Panc1 (cell line): ENCODE results near the gene PPARG. TPM values are rescaled to one million over a fixed set of nuclear protein-coding genes. Genes with fewer than 3 reads are reported as not detected.

ENCODE experiments used
- ATAC-seq: fragments of 200-7000 bp; cut with Tn5 transposase; 2 replicates; pipeline ENCODE4 v1.9.1; 2020; ENCODE audit warnings: mild to moderate bottlenecking, moderate library complexity
- BruUV-seq: library from RNA; stranded (reverse); fragments of 400-500 nt; replicated peaks from 2 replicates; lab custom pipeline; 2021; lab: Mats Ljungman, UMichigan
- CTCF ChIA-PET: fragments of 300-600 bp; sonication (Branson Sonifier 250); formaldehyde crosslinking; loops from one replicate; lab custom pipeline; 2022; ENCODE audit warnings: antibody characterized with exemption; lab: Charles Lee
- POLR2A ChIA-PET: fragments of 300-600 bp; sonication (Branson Sonifier 250); formaldehyde crosslinking; loops from one replicate; lab custom pipeline; 2022; ENCODE audit warnings: antibody characterized with exemption; lab: Charles Lee
- DNase-seq: peaks from one replicate; pipeline ENCODE4 v3.0.0-alpha.2; 2010; ENCODE audit warnings: low read depth, low spot score
- H3K27ac ChIP-seq: 2 replicates; pipeline ENCODE4 v1.5.1; 2011; ENCODE audit warnings: mild to moderate bottlenecking, low read length, inconsistent platforms
- H3K27me3 ChIP-seq: fragments of 200-500 bp; sonication (Bioruptor generic); 2 replicates; pipeline ENCODE4 v1.6.0; 2014; ENCODE audit warnings: low read length, inconsistent platforms; ENCODE audit not compliant: control insufficient read depth, insufficient read depth
- H3K36me3 ChIP-seq: fragments of 200-500 bp; sonication (Bioruptor generic); 2 replicates; pipeline ENCODE4 v1.5.1; 2014; ENCODE audit warnings: inconsistent platforms, mild to moderate bottlenecking, low read length, moderate library complexity; ENCODE audit not compliant: control insufficient read depth, insufficient read depth
- H3K4me1 ChIP-seq: 2 replicates; pipeline ENCODE4 v1.5.1; 2011; ENCODE audit warnings: inconsistent platforms, mild to moderate bottlenecking, low read length, moderate library complexity; ENCODE audit not compliant: control insufficient read depth, insufficient read depth
- H3K4me3 ChIP-seq, 2 experiments: 2 replicates each; pipeline ENCODE4 v1.5.1; 2011 to 2012; ENCODE audit warnings: low read depth in 2 of 2, low read length in 2 of 2, mild to moderate bottlenecking in 2 of 2, inconsistent platforms in 1 of 2, moderate library complexity in 1 of 2
- H3K9me3 ChIP-seq: fragments of 200-500 bp; sonication (Bioruptor generic); 2 replicates; pipeline ENCODE4 v1.5.1; 2014; ENCODE audit warnings: low read depth, mild to moderate bottlenecking, inconsistent platforms, low read length, moderate library complexity; ENCODE audit not compliant: control insufficient read depth, insufficient read depth
- CTCF ChIP-seq: fragments of 450-650 bp; IDR thresholded peaks from 2 replicates; pipeline ENCODE4 v1.5.1; 2017; ENCODE audit warnings: mild to moderate bottlenecking
- POLR2AphosphoS5 ChIP-seq: IDR thresholded peaks from 2 replicates; pipeline ENCODE4 v1.6.1; 2012; ENCODE audit warnings: mild to moderate bottlenecking, low read depth, low read length, moderate library complexity
- REST ChIP-seq, 2 experiments: IDR thresholded peaks; 2 replicates each; pipeline ENCODE4 v1.6.1; 2011 to 2012; ENCODE audit warnings: low read depth in 2 of 2, control low read depth in 1 of 2, low read length in 1 of 2, mild to moderate bottlenecking in 1 of 2, moderate library complexity in 1 of 2; ENCODE audit not compliant: insufficient read depth in 1 of 2
- SIN3A ChIP-seq: IDR thresholded peaks from 2 replicates; pipeline ENCODE4 v1.6.1; 2012; ENCODE audit warnings: low read depth, mild to moderate bottlenecking, low read length, moderate library complexity, borderline replicate concordance; ENCODE audit not compliant: insufficient read depth
- TCF7L2 ChIP-seq: IDR thresholded peaks from 2 replicates; pipeline ENCODE4 v1.6.1; 2011; ENCODE audit warnings: mild to moderate bottlenecking, low read depth, low read length, inconsistent platforms
- in situ Hi-C: cut with HindIII; loops from 2 replicates; pipeline ENCODE4 v1.10.0; 2016; ENCODE audit warnings: low sequenced_read_pairs, low pct_unique_long_range_greater_than_20kb
- intact Hi-C: fragments of 100-400 bp; cut with micrococcal nuclease; formaldehyde crosslinking; loops from one replicate; pipeline ENCODE4 v1.10.0; 2022; ENCODE audit not compliant: unreplicated experiment
- total RNA-seq: library from RNA; stranded (reverse); gene quantifications from one replicate; pipeline ENCODE4 v1.2.1, GENCODE V29; 2021; ENCODE audit not compliant: unreplicated experiment

The PPARG gene
- total RNA-seq, 1 experiment from 2014 or later = 88.1 TPM

- peaks cover 29% of the 10 kb centered on the region for H3K4me1 ChIP-seq
- no peaks in the 10 kb centered on the region for H3K27me3 ChIP-seq
- no TSS peak for BruUV-seq
- H3K27ac ChIP-seq = peak overlapping the region; percentile 98
- CTCF ChIA-PET = interaction anchor here (0.6 kb wide), 1 partner anchor 36 kb away, joined by 7 read pairs; no protein-coding TSS in a partner anchor
- DNase-seq = no peak
- POLR2A ChIA-PET = no interaction called here
- intact Hi-C loops = no loop called here
- ATAC-seq = no peak
- H3K4me3 ChIP-seq = no peak overlapping the region
- H3K36me3 ChIP-seq = no peaks in the 10 kb centered on the region
- in situ Hi-C loops = no loop called here
- no peaks in the 10 kb centered on the region for H3K9me3 ChIP-seq
- no peak for TF ChIP-seq SIN3A
- no peak for TF ChIP-seq POLR2AphosphoS5
- TF ChIP-seq REST (IDR thresholded peaks at IDR 0.05; ENCODE audit: insufficient read depth in 1 of 2, low read depth in 2 of 2, low read length in 1 of 2) = no peak
- no peak for TF ChIP-seq CTCF
- no peak for TF ChIP-seq TCF7L2
These were observed 154.0 kb downstream of the PPARG start for GRCh38 chr3:12442654-12443501.

GRCh38 chr3:12443781-12444522 is 155.1 kb downstream of the PPARG start:
- no peak overlapping the region for H3K4me3 ChIP-seq
- H3K4me1 ChIP-seq = peaks cover 29% of the 10 kb centered on the region
- in situ Hi-C loops = no loop called here
- H3K27me3 ChIP-seq = no peaks in the 10 kb centered on the region
- TF ChIP-seq TCF7L2 = no peak
- ChIA-PET CTCF (no interaction called here), POLR2A (no interaction called here)
- DNase-seq (no peak), ATAC-seq (no peak)
- BruUV-seq = no TSS peak
- H3K27ac ChIP-seq = peak overlapping the region; percentile 98
- intact Hi-C loops = loop anchor here (2.0 kb wide), 1 partner anchor 35 kb away; no protein-coding TSS in a partner anchor
- H3K9me3 ChIP-seq = no peaks in the 10 kb centered on the region
- no peaks in the 10 kb centered on the region for H3K36me3 ChIP-seq
